GM20000 (cell line): ENCODE measurements around the gene STAC3.

Source experiments
- DNase-seq: peaks from one replicate; pipeline ENCODE4 v3.0.0; 2012; ENCODE audit warnings: low spot score
- TF ChIP-seq, protein P1 (sequence below): IDR thresholded peaks from 2 replicates; pipeline ENCODE4 v1.5.1; 2012; ENCODE audit warnings: mild to moderate bottlenecking, control low read depth; ENCODE audit errors: extremely low read depth, missing control alignments

STAC3 gene

DNA sequence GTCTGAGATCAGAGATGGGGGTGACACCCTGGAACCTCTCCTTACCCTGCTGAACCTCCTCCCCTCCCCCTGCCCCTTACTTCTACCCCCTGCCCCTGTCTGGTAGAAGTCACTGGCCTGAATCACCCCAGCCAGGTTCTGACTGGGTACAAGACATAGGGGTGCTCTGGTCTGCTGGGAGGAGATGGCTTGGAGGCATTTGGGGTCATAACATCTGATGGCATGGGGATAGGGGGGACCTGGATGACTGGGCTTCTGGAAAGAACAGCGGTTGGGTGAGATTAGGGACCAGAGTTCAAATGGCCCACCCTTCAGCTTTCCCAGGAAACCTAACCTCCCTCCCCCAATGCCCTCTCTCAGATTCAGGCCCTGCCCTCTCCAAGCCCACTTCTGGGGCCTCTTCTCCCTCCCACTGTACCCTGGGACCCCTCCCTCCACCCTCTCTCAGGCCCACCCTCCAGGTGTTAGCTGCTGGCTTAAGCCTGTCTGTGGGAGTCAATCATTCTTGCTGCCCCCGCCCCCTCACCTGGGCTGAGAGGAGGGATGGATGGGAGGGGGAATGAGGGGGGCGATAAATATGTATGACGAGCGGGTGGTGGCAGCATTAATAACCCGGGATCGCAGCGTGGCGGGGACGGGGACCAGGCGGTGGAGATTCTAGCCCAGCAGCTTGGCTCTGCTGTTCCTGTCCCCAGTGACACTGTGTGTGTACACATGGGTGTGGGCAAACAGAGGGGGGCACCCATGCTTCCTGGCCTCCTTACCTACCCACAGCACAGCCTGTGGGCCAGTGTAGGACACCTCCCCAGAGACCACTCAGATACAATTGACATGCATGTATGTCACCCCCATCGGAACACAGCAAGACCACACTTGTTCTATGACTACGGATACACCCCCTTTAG is 28.4 kb downstream of the STAC3 start:
- TF ChIP-seq, protein P1, sequence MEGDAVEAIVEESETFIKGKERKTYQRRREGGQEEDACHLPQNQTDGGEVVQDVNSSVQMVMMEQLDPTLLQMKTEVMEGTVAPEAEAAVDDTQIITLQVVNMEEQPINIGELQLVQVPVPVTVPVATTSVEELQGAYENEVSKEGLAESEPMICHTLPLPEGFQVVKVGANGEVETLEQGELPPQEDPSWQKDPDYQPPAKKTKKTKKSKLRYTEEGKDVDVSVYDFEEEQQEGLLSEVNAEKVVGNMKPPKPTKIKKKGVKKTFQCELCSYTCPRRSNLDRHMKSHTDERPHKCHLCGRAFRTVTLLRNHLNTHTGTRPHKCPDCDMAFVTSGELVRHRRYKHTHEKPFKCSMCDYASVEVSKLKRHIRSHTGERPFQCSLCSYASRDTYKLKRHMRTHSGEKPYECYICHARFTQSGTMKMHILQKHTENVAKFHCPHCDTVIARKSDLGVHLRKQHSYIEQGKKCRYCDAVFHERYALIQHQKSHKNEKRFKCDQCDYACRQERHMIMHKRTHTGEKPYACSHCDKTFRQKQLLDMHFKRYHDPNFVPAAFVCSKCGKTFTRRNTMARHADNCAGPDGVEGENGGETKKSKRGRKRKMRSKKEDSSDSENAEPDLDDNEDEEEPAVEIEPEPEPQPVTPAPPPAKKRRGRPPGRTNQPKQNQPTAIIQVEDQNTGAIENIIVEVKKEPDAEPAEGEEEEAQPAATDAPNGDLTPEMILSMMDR = no peak
- no peak for DNase-seq

DNA sequence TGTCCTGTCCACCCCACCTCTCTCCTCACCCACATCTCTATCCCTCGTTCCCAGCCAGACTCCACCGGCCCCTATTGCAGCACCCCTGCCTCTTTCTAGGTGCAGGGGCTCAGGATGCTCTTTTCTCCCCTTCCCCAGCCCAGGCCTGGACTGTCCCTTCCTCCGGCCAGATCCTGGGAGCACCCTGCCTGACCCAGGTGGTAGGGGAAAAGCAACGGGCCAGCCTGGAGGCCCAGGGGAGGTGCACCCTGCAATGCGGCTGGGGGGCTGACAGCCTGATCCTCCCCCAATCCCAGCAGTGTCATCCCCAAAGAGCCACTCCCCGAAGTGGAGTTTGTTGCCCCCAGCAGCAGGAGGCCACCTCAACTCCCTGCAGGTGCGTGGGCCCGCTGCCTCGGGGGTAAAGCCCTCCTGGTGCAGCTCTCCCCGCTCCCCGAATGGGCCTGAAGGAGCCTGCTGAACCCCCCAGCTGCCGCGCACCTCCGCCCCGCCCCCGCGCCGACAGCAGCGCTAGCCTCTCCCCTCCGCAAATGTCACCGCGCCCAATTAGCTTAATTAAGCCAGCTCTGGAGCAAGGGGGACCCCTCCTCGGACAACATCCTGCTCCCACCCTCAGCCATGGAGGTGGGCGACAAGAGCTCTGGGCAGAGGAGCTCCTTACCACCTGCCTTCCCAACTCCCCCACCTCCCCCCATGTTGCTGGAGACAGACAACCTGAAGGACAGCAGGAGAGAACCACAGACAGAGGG is 29.6 kb downstream of the STAC3 start:
- TF ChIP-seq, protein P1 = no peak
- no peak for DNase-seq

DNA sequence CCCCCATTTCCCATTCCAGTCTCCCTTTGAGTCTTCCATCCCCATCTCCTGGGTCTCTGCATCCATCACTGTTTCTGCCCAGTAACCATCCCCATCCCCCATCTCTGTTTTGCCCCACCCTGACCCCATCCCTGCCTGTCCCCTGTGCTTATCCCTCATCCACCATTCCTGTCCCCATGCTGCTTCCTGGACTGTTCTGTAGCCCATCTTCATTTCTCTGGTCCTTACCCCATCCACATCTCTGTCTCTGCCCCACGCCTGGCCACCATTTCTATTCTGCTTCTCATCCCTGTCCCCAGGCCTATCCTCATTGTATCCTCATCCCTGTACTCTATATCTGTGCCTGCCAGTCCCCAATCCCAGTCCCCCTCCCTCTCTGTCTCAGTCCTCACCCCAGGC is 30.2 kb downstream of the STAC3 start:
- DNase-seq = no peak
- TF ChIP-seq, protein P1 = no peak

DNA sequence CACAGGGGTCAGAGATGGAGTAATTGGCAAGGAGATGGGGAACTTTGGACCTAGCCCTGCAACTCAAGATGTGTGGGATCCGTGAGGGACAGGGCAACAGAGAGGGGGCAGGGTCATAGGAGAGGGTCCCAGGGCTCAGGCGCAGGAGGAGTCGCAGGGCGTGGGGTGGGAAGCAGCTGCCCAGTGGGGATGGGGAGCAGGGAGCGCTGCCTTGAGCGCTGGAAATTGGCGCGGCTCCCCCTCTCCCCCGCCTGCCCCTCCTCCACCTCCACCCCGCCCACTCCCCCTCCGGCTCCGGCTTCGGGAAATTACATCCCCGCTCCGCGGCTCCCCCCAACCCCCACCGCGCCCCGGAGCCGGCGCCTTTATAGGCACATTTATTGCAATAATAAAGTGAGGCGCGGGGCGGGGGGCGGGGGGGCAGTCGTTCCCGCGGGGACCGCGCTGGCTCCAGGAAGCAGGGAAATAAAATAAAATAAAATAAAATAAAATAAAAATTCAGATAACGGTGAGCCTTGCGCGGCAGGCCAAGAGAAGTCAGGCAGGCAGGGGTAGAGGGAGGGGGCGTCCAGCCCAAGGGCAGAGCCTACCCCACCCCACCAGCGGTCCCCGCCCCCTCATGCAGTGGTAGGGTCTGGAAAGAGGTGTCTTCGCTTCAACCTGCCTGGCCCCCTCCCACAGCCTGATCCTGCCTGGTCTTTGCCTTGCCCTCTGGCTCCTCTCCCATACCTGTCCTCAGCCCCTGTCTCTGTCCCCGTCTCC is 30.8 kb downstream of the STAC3 start:
- TF ChIP-seq, protein P1 = no peak
- DNase-seq = no peak

DNA sequence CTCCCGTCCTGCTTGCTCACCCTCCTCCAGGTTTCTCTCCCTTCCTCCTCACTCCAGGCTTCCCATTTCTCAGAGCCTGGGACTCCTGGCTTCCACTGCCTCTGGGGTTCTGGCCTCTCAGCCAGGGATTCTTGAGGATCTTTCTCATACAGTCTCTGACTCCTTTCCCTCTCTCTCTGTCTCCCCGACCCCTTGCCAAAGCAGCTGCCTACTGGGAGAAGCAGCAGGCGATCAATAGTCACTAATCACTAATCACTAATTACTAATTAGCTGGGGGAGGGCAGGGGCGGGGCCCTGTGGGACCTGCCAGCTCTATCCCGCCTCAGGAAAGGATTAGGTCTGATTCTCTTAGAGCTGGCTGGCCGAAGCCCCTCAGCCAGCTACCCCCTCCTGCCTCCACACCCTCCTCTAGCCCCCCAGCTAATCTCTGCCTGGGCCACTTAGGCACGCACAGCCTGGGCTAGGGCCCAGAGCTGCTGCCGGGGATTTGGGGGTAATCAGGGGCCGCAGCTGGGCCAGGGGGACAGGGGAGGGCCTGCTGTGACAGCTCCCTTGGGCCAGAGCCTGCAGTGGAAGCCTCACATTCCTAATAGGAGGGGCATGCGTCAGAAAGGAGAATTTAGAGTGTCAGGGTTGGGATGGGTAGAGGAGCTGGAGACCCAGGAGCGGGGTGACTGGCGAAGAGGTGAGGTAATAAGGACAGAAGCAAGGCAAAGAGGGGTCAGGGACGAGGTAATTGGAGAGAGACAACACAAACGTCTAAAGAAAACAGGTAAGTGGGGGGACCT is 31.6 kb downstream of the STAC3 start:
- TF ChIP-seq, protein P1 = no peak
- DNase-seq = no peak

DNA sequence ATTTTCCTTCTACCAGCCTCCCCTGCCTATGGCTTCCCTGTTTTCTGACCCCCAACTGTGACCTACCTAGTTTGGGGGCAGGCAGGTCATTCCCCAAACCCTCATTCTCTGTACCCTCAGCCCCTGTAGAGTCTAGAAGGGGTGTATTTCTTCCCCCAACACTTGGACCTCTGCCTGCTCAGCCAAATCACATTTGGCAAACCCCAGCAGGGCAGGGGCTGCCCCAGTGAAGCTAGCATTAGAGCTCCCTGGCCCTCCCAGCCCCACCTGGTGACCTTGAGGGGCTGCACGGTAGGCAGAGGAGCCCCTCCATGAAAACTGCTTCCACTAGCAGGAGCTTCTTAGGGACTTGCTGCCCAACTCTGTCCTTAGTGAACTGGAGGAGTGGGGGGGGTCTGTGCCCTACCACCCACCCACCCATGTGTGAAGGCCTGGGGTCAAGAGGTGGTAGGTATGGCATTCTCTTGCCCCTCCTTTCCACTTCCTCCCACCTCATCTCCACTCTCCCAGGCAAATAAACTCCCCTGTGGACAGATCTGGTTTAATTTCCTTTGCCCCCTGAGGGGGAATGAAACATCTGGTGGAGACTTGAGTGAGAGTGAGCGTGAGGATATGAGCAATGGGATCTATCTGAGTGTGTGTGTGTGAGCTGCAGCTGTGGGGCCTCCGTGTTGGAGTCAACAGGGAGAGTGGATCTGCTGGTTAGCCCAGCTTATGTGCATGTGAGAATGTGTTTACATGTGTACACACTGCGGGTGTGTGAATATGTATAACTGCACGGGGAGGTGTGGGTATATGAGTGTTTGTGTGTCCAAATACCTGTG is 32.7 kb downstream of the STAC3 start:
- DNase-seq = no peak
- TF ChIP-seq, protein P1 = no peak
